Measurements from ENCODE around the gene AOX1. TPM values are rescaled to one million over a fixed set of nuclear protein-coding genes. Genes with fewer than 3 reads are reported as not detected.

Gene AOX1
- total and polyA plus RNA-seq, 9 of the 15 experiments (the other 6 are each of a cell fraction or from before 2014, with no cell fraction given): 0.10 to 0.55 (median 0.20) TPM; not detected in 6

GRCh38 chr2:200674837-200675236 is 89.0 kb downstream of the AOX1 start:
- intact Hi-C loops (cut with micrococcal nuclease) (no loop called here), in situ Hi-C loops (cut with MboI) (no loop called here)
- no peak for ATAC-seq
- Histone ChIP-seq H3K9ac (ENCODE audit: insufficient read depth in 1 of 2, low read depth in 2 of 2, low read length in 2 of 2) (no peak overlapping the region), H3K4me3 (no peak overlapping the region), H3K4me2 (ENCODE audit: insufficient read depth, low read length) (no peak overlapping the region), H3K9me3 (replicated peaks; ENCODE audit: control insufficient read depth, insufficient read depth, low read depth, low read length) (no peaks in the 10 kb centered on the region), H2AFZ (ENCODE audit: low read depth, low read length) (no peak overlapping the region), H3K36me3 (ENCODE audit: control insufficient read depth, insufficient read depth, low read length) (no peaks in the 10 kb centered on the region), H3K79me2 (ENCODE audit: control insufficient read depth, insufficient read depth, low read length) (no peaks in the 10 kb centered on the region), H3K27ac (ENCODE audit: extremely low read depth, low read depth, low read length) (no peak overlapping the region), H3K27me3 (ENCODE audit: control insufficient read depth in 2 of 2, insufficient read depth in 2 of 2, low read length in 2 of 2) (peaks cover 4 to 35% of the 10 kb centered on the region in 2 experiments; a peak in 3 of 5 replicates), H3K4me1 (replicated peaks in 1 of 2; ENCODE audit: control insufficient read depth in 2 of 2, insufficient read depth in 2 of 2, low read length in 2 of 2) (no peaks in the 10 kb centered on the region), H3K9me1 (ENCODE audit: control insufficient read depth, insufficient read depth, low read length) (no peaks in the 10 kb centered on the region), H4K20me1 (replicated peaks; ENCODE audit: control insufficient read depth, insufficient read depth, low read length) (no peaks in the 10 kb centered on the region)
- no peak for DNase-seq (ENCODE audit: extremely low read depth in 1 of 4, low spot score in 3 of 4)
- no peak for FAIRE-seq
- POLR2A ChIA-PET: interaction anchor here (0.6 kb wide), 1 partner anchor 10 kb away, joined by 3 read pairs; no protein-coding TSS in a partner anchor
- BruUV-seq (replicated peaks): no TSS peak
- TF ChIP-seq PRMT5 (CRISPR knock-in tag; IDR thresholded peaks at IDR 0.05) (no peak), FUS (optimal IDR thresholded peaks at IDR 0.05; ENCODE audit: low read depth, low read length) (no peak)
- WGBS (ENCODE audit: insufficient coverage, low coverage, missing lambda C conversion rate): under 1% methylated on average over 7 of the region's 7 CpGs
- CTCF ChIA-PET (ENCODE audit: low intra/inter-chr PET ratio): interaction anchor here (0.6 kb wide), 1 partner anchor 31 kb away, joined by 3 read pairs; no protein-coding TSS in a partner anchor

- no peak for DNase-seq (ENCODE audit: extremely low read depth in 1 of 4, low spot score in 3 of 4)
- Histone ChIP-seq H4K20me1 (replicated peaks; ENCODE audit: control insufficient read depth, insufficient read depth, low read length) (no peaks in the 10 kb centered on the region), H3K4me2 (ENCODE audit: insufficient read depth, low read length) (no peak overlapping the region), H3K27me3 (ENCODE audit: control insufficient read depth in 2 of 2, insufficient read depth in 2 of 2, low read length in 2 of 2) (peaks cover 4 to 35% of the 10 kb centered on the region in 2 experiments; a peak in 3 of 5 replicates), H3K4me3 (no peak overlapping the region), H3K79me2 (ENCODE audit: control insufficient read depth, insufficient read depth, low read length) (no peaks in the 10 kb centered on the region), H3K27ac (ENCODE audit: extremely low read depth, low read depth, low read length) (no peak overlapping the region), H3K4me1 (replicated peaks in 1 of 2; ENCODE audit: control insufficient read depth in 2 of 2, insufficient read depth in 2 of 2, low read length in 2 of 2) (no peaks in the 10 kb centered on the region), H3K9me3 (replicated peaks; ENCODE audit: control insufficient read depth, insufficient read depth, low read depth, low read length) (no peaks in the 10 kb centered on the region), H3K36me3 (ENCODE audit: control insufficient read depth, insufficient read depth, low read length) (no peaks in the 10 kb centered on the region), H2AFZ (ENCODE audit: low read depth, low read length) (no peak overlapping the region), H3K9me1 (ENCODE audit: control insufficient read depth, insufficient read depth, low read length) (no peaks in the 10 kb centered on the region), H3K9ac (ENCODE audit: insufficient read depth in 1 of 2, low read depth in 2 of 2, low read length in 2 of 2) (no peak overlapping the region)
- TF ChIP-seq NELFE (IDR thresholded peaks at IDR 0.05; ENCODE audit: insufficient read depth, insufficient read length): no peak
- TF ChIP-seq SRF (CRISPR knock-in tag; IDR thresholded peaks at IDR 0.05): no peak
- TF ChIP-seq TBL1XR1 (IDR thresholded peaks at IDR 0.05; ENCODE audit: low read length in 2 of 2): no peak
- TF ChIP-seq MAFK (IDR thresholded peaks at IDR 0.05; ENCODE audit: low read length): no peak
- no peak for TF ChIP-seq ZNF197 (CRISPR knock-in tag; IDR thresholded peaks at IDR 0.05; ENCODE audit: low read depth)
- no peak for TF ChIP-seq ZNF511 (CRISPR knock-in tag; IDR thresholded peaks at IDR 0.05)
- no peak for TF ChIP-seq ZNF561 (CRISPR knock-in tag; conservative IDR thresholded peaks at IDR 0.05)
- no peak for TF ChIP-seq ELK3 (CRISPR knock-in tag; IDR thresholded peaks at IDR 0.05)
- BruUV-seq (replicated peaks): no TSS peak
- WGBS (ENCODE audit: insufficient coverage, low coverage, missing lambda C conversion rate): 0% methylated on average over 1 of the region's 2 CpGs
- POLR2A ChIA-PET: no interaction called here
- ATAC-seq: no peak
- intact Hi-C loops (cut with micrococcal nuclease) (no loop called here), in situ Hi-C loops (cut with MboI) (no loop called here)
- CTCF ChIA-PET (ENCODE audit: low intra/inter-chr PET ratio): no interaction called here
- FAIRE-seq: no peak
Measured at GRCh38 chr2:200677171-200677570, 91.4 kb downstream of the AOX1 start.

All from K562 (cell line).